Endothelial cell of umbilical vein (primary cell): Measurements from ENCODE around the gene GALK1. TPM values are rescaled to one million over a fixed set of nuclear protein-coding genes. Genes with fewer than 3 reads are reported as not detected.

Experiments
- BruUV-seq: library from RNA; stranded (reverse); fragments of 400-500 nt; replicated peaks from 2 replicates; lab custom pipeline; 2021; lab: Mats Ljungman, UMichigan
- CTCF ChIA-PET: fragments of 300-600, 350-600 bp; sonication (Branson Sonifier 250); formaldehyde crosslinking; loops from one replicate; lab custom pipeline; 2021; ENCODE audit warnings: antibody characterized with exemption, inconsistent platforms; lab: Charles Lee
- POLR2A ChIA-PET: fragments of 300-600, 350-600 bp; sonication (Branson Sonifier 250); formaldehyde crosslinking; loops from one replicate; lab custom pipeline; 2021; ENCODE audit warnings: antibody characterized with exemption, inconsistent platforms; lab: Charles Lee
- DNase-seq: peaks from one replicate; pipeline ENCODE4 v3.0.0-alpha.2; 2011; ENCODE audit warnings: low read depth, low spot score
- FAIRE-seq: peaks from 2 replicates; lab custom pipeline; 2011; peaks lifted over from hg19 to GRCh38; lab: Jason Lieb, UNC
- H2AFZ ChIP-seq: 2 replicates; pipeline ENCODE4 v1.6.0; 2012; ENCODE audit warnings: low read depth, low read length, control low read depth, inconsistent platforms
- H3K27ac ChIP-seq: 2 replicates; pipeline ENCODE4 v1.5.1; 2011; ENCODE audit warnings: low read depth, mild to moderate bottlenecking, control low read depth, low read length, moderate library complexity; ENCODE audit not compliant: insufficient read depth
- H3K27me3 ChIP-seq, 2 experiments: 2 replicates each; pipeline versions ENCODE4 v1.6.0 to v1.6.1; 2011; ENCODE audit warnings: low read length in 2 of 2, mixed read lengths in 1 of 2; ENCODE audit not compliant: control insufficient read depth in 2 of 2, insufficient read depth in 2 of 2
- H3K36me3 ChIP-seq, 2 experiments: 2 replicates in 1 of 2; 3 replicates in 1 of 2; pipeline ENCODE4 v1.5.1; 2011; ENCODE audit warnings: low read length in 2 of 2, mild to moderate bottlenecking in 1 of 2, moderate library complexity in 1 of 2; ENCODE audit not compliant: control insufficient read depth in 2 of 2, insufficient read depth in 2 of 2; ENCODE audit errors: extremely low read depth in 1 of 2
- H3K4me1 ChIP-seq: 3 replicates; pipeline ENCODE4 v1.5.1; 2011; ENCODE audit warnings: mild to moderate bottlenecking, low read length; ENCODE audit not compliant: control insufficient read depth, insufficient read depth; ENCODE audit errors: extremely low read depth
- H3K4me2 ChIP-seq: 2 replicates; pipeline ENCODE4 v1.6.1; 2011; ENCODE audit warnings: low read length, control low read depth, mixed read lengths; ENCODE audit not compliant: insufficient read depth
- H3K4me3 ChIP-seq, 3 experiments: fragments of 200-600 bp in 1 of 3; sonication (generic), shearing (Covaris generic) in 1 of 3; replicated peaks in 1 of 3; 2 replicates each; pipeline ENCODE4 v1.5.1; 2011 to 2016; ENCODE audit warnings: control low read depth in 3 of 3, low read length in 3 of 3, mild to moderate bottlenecking in 2 of 3, inconsistent platforms in 1 of 3, low read depth in 1 of 3, moderate library complexity in 1 of 3; ENCODE audit not compliant: insufficient read depth in 1 of 3
- H3K79me2 ChIP-seq: 2 replicates; pipeline ENCODE4 v1.6.0; 2012; ENCODE audit warnings: low read length, inconsistent platforms; ENCODE audit not compliant: control insufficient read depth, insufficient read depth
- H3K9ac ChIP-seq: replicated peaks from 2 replicates; pipeline ENCODE3; 2011; ENCODE audit warnings: low read length, control low read depth; ENCODE audit not compliant: insufficient read depth; ENCODE audit errors: extremely low read depth
- H3K9me1 ChIP-seq: replicated peaks from 3 replicates; pipeline ENCODE4 v1.6.0; 2011; ENCODE audit warnings: mild to moderate bottlenecking, low read length; ENCODE audit not compliant: control insufficient read depth, insufficient read depth; ENCODE audit errors: extremely low read depth
- H3K9me3 ChIP-seq: replicated peaks from 2 replicates; pipeline ENCODE4 v1.5.1; 2012; ENCODE audit warnings: low read length, inconsistent platforms; ENCODE audit not compliant: control insufficient read depth, insufficient read depth
- H4K20me1 ChIP-seq: replicated peaks from 2 replicates; pipeline ENCODE3; 2011; ENCODE audit warnings: mild to moderate bottlenecking, low read length; ENCODE audit not compliant: control insufficient read depth, insufficient read depth; ENCODE audit errors: extremely low read depth
- FOS ChIP-seq: IDR thresholded peaks from 2 replicates; pipeline ENCODE4 v1.6.1; 2011; ENCODE audit warnings: mild to moderate bottlenecking, low read length, moderate library complexity, borderline replicate concordance; ENCODE audit not compliant: insufficient read depth
- GATA2 ChIP-seq: IDR thresholded peaks from 2 replicates; pipeline ENCODE4 v1.7.0; 2011; ENCODE audit warnings: low read depth, mild to moderate bottlenecking, moderate library complexity, mixed read lengths, low read length; ENCODE audit not compliant: insufficient read length, insufficient read depth
- MYC ChIP-seq: IDR thresholded peaks from one replicate; pipeline ENCODE4 v1.6.1; 2011; ENCODE audit warnings: mild to moderate bottlenecking, low read depth, low read length
- POLR2AphosphoS5 ChIP-seq: IDR thresholded peaks from 2 replicates; pipeline ENCODE4 v1.6.1; 2012; ENCODE audit warnings: low read depth, mild to moderate bottlenecking, control low read depth, low read length, moderate library complexity; ENCODE audit not compliant: insufficient read depth
- dilution Hi-C: fragments of 300-500 bp; cut with MboI; formaldehyde crosslinking; loops from one replicate; pipeline ENCODE4 v1.15.0; 2019; ENCODE audit warnings: low sequenced_read_pairs; ENCODE audit not compliant: extremely low pct_ligation_motif_present
- intact Hi-C: fragments of 100-400 bp; cut with micrococcal nuclease; formaldehyde crosslinking; loops from one replicate; pipeline ENCODE4 v1.10.0; 2022
- polyA plus RNA-seq, 4 experiments: library from polyadenylated mRNA; depleted of rRNA in 3 of 4; stranded (reverse) in 3 of 4; unstranded in 1 of 4; fragments of >200 nt; gene quantifications; 2 replicates each; pipeline versions ENCODE4 v1.2.1 to v1.2.3, GENCODE V29; 2011 to 2012; ENCODE audit warnings: missing spikeins in 1 of 4
- total RNA-seq: library from RNA; stranded (reverse); gene quantifications from 2 replicates; pipeline ENCODE4 v1.2.3, GENCODE V29; 2021
- TF ChIP-seq, protein P1 (sequence below), 2 donors: IDR thresholded peaks; 1 replicate in 1 of 2; 2 replicates in 1 of 2; pipeline ENCODE4 v1.5.1; 2011; ENCODE audit warnings: low read length in 2 of 2, mild to moderate bottlenecking in 2 of 2, moderate library complexity in 2 of 2, control low read depth in 1 of 2, inconsistent platforms in 1 of 2, low read depth in 1 of 2; ENCODE audit not compliant: insufficient read depth in 1 of 2; ENCODE audit errors: extremely low read depth in 1 of 2

Gene GALK1
- total and polyA plus RNA-seq, 2 donors (not counting 3 experiments of a cell fraction or from before 2014, with no cell fraction given): 45.8 to 63.7 TPM

DNA sequence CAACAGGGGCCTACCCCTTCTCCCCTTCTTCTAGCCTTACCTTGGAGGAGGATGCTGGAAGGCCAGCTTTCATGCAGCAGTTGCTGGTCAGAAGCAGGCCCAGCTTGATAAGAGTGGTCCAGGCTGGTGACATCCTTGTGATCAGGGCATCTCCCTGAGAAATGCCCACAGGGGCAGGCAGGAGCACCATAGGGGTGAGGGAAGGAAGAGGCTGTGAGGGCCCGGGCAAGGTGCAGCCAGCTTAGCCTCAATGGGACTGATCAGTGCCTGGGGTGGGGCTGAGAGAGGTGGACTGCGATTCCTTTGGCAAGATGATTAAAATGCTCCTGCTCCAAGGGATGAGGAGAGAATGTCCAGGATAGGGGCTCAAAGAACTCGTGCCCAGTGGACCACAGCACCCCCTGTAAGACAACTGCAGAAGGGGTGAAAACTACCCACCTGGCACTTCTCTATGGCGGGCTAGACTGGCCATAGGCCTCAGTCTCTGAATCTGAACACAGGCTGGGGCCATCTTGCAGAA lies 9.5 kb upstream of the GALK1 start:
- Histone ChIP-seq H3K9ac (no peak overlapping the region), H3K36me3 (peaks cover 14 to 16% of the 10 kb centered on the region in 2 experiments), H3K27ac (no peak overlapping the region), H3K4me1 (peaks cover 9% of the 10 kb centered on the region), H3K9me1 (no peaks in the 10 kb centered on the region), H3K4me3 (no peak overlapping the region), H3K4me2 (no peak overlapping the region), H3K9me3 (no peaks in the 10 kb centered on the region), H3K27me3 (no peaks in the 10 kb centered on the region), H4K20me1 (peaks cover 6% of the 10 kb centered on the region), H2AFZ (no peak overlapping the region), H3K79me2 (peaks cover 18% of the 10 kb centered on the region)
- POLR2A ChIA-PET: interaction anchor here (5.2 kb wide), 1 partner anchor 9 kb away, joined by 24 read pairs; the partner anchor contains the start of gene GALK1
- no peak for DNase-seq
- intact Hi-C loops (loop anchor here (10.0 kb wide), 1 partner anchor 230 kb away; the partner anchor contains the start of gene CDK3), dilution Hi-C loops (no loop called here)
- no peak for TF ChIP-seq FOS
- no peak for TF ChIP-seq GATA2
- TF ChIP-seq MYC: no peak
- TF ChIP-seq, protein P1, sequence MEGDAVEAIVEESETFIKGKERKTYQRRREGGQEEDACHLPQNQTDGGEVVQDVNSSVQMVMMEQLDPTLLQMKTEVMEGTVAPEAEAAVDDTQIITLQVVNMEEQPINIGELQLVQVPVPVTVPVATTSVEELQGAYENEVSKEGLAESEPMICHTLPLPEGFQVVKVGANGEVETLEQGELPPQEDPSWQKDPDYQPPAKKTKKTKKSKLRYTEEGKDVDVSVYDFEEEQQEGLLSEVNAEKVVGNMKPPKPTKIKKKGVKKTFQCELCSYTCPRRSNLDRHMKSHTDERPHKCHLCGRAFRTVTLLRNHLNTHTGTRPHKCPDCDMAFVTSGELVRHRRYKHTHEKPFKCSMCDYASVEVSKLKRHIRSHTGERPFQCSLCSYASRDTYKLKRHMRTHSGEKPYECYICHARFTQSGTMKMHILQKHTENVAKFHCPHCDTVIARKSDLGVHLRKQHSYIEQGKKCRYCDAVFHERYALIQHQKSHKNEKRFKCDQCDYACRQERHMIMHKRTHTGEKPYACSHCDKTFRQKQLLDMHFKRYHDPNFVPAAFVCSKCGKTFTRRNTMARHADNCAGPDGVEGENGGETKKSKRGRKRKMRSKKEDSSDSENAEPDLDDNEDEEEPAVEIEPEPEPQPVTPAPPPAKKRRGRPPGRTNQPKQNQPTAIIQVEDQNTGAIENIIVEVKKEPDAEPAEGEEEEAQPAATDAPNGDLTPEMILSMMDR (IDR thresholded peaks at IDR 0.05; ENCODE audit: extremely low read depth in 1 of 2, insufficient read depth in 1 of 2, low read depth in 1 of 2, low read length in 2 of 2): no peak
- TF ChIP-seq POLR2AphosphoS5: no peak
- CTCF ChIA-PET: interaction anchor here (2.0 to 3.5 kb wide), 5 partner anchors 9 to 55 kb away, joined by 8 to 19 read pairs (median 16); partner anchors contain the start of genes GALK1 and UNK
- BruUV-seq: no TSS peak
- FAIRE-seq: no peak
